CD4-positive, CD25-positive, alpha-beta regulatory T cell (primary cell): ENCODE data around the gene RPL35A. TPM values are rescaled to one million over a fixed set of nuclear protein-coding genes. Genes with fewer than 3 reads are reported as not detected.

Experiments used
- ATAC-seq, 2 donors: fragments of 150-1000 bp; cut with Tn5 transposase; one replicate each; pipeline ENCODE4 v1.10.0; 2021; ENCODE audit warnings: low read depth in 2 of 2, moderate number of reproducible peaks in 2 of 2, moderate library complexity in 1 of 2
- DNase-seq, 3 donors: peaks; one replicate each; pipeline versions ENCODE4 v3.0.0 to v3.0.0-alpha.2; 2012 to 2022; ENCODE audit warnings: mixed read lengths in 1 of 3
- H3K27ac ChIP-seq: one replicate; pipeline ENCODE4 v1.7.0; 2013; ENCODE audit warnings: mild to moderate bottlenecking, low read length; ENCODE audit not compliant: insufficient read depth, poor library complexity, severe bottlenecking
- H3K27me3 ChIP-seq: one replicate; pipeline ENCODE4 v1.7.0; 2013; ENCODE audit warnings: low read length; ENCODE audit not compliant: control insufficient read depth, insufficient read depth
- H3K36me3 ChIP-seq: one replicate; pipeline ENCODE4 v1.7.0; 2013; ENCODE audit warnings: mild to moderate bottlenecking, low read length, moderate library complexity; ENCODE audit not compliant: control insufficient read depth, insufficient read depth
- H3K4me1 ChIP-seq: 2 replicates; pipeline ENCODE4 v1.7.0; 2013; ENCODE audit warnings: mild to moderate bottlenecking, low read length; ENCODE audit not compliant: insufficient read depth, control insufficient read depth, poor library complexity, severe bottlenecking
- H3K4me3 ChIP-seq: one replicate; pipeline ENCODE4 v1.7.0; 2013; ENCODE audit warnings: low read depth, mild to moderate bottlenecking, low read length, moderate library complexity
- H3K9me3 ChIP-seq, 2 experiments: 1 replicate in 1 of 2; 2 replicates in 1 of 2; pipeline ENCODE4 v1.7.0; 2013; ENCODE audit warnings: low read length in 2 of 2, mild to moderate bottlenecking in 1 of 2, moderate library complexity in 1 of 2; ENCODE audit not compliant: control insufficient read depth in 2 of 2
- H3K27ac Mint-ChIP-seq, 3 donors: one replicate each; pipeline ENCODE4 v1.8.0; 2020 to 2022; ENCODE audit warnings: mild to moderate bottlenecking in 3 of 3, mixed read lengths in 3 of 3, moderate library complexity in 2 of 3
- H3K27me3 Mint-ChIP-seq: one replicate; pipeline ENCODE4 v1.8.0; 2022; ENCODE audit warnings: mild to moderate bottlenecking, mixed read lengths
- H3K36me3 Mint-ChIP-seq: one replicate; pipeline ENCODE4 v1.8.0; 2020; ENCODE audit warnings: mixed read lengths
- H3K4me1 Mint-ChIP-seq, 4 donors: one replicate each; pipeline ENCODE4 v1.8.0; 2020 to 2022; ENCODE audit warnings: mixed read lengths in 4 of 4, mild to moderate bottlenecking in 1 of 4
- H3K4me3 Mint-ChIP-seq, 4 donors: one replicate each; pipeline ENCODE4 v1.8.0; 2020 to 2022; ENCODE audit warnings: mild to moderate bottlenecking in 4 of 4, mixed read lengths in 4 of 4, moderate library complexity in 3 of 4
- H3K9me3 Mint-ChIP-seq, 7 donors: one replicate each; pipeline ENCODE4 v1.8.0; 2020 to 2022; ENCODE audit warnings: mixed read lengths in 7 of 7, mild to moderate bottlenecking in 3 of 7, moderate library complexity in 2 of 7
- polyA plus RNA-seq, 4 donors: library from polyadenylated mRNA; unstranded; fragments of 300-500 nt; fragmentation: Illumina TruSeq; gene quantifications; one replicate each; pipeline ENCODE4 v1.2.3, GENCODE V29; 2021
- total RNA-seq: library from RNA; stranded (reverse); gene quantifications from one replicate; pipeline ENCODE4 v1.2.3, GENCODE V29; 2022

Gene RPL35A
- total and polyA plus RNA-seq, 5 donors from 2014 or later: 1,211 to 2,226 (median 1,650) TPM

GRCh38 chr3:197942956-197943556 is 6.9 kb upstream of the RPL35A start:
- H3K4me3 Mint-ChIP-seq: peak overlapping the region in 1 of 4 donors; percentile 9
- Histone ChIP-seq H3K9me3 (no peaks in the 10 kb centered on the region), H3K27ac (no peak overlapping the region), H3K4me3 (no peak overlapping the region), H3K4me1 (no peaks in the 10 kb centered on the region), H3K36me3 (no peaks in the 10 kb centered on the region), H3K27me3 (no peaks in the 10 kb centered on the region)
- no peak overlapping the region for H3K27ac Mint-ChIP-seq
- H3K9me3 Mint-ChIP-seq: no peaks in the 10 kb centered on the region
- peaks cover 0 to 8% (median 0%) of the 10 kb centered on the region in 4 donors for H3K4me1 Mint-ChIP-seq
- peak in 2 of 3 donors; percentile 54 to 72 for DNase-seq
- ATAC-seq: peak in 1 of 2 donors; percentile 69
- no peaks in the 10 kb centered on the region for H3K27me3 Mint-ChIP-seq
- H3K36me3 Mint-ChIP-seq: peaks cover 4% of the 10 kb centered on the region

DNA sequence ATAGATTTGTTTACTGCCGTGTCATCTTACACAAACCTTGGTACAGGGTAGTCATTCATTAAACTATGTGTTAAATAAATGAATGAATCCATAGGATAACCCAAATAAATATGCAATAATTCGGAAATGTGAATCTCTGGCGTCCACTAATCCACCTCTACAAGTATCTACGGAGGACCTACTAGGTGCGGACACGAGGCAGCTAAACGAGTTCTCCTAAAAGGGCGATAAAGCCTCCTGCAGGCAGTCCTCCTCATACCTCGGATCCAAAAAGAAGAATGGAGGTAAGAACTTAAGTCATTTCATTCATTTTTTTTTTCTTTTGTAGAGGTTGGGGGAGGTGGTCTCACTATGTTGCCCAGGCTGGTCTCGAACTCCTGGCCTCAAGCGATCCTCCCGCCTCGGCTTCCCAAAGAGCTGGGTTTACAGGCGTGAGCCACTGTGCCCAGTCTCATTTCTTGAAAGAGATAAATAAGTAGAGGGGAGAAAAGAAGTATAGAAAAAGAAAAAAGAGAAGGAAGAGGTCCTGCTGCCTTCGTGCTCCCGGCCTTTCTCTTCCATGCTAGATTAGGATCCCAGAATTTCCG is 706 bp upstream of the RPL35A start:
- H3K9me3 Mint-ChIP-seq: no peaks in the 10 kb centered on the region
- ATAC-seq (no peak), DNase-seq (no peak)
- peaks cover 20 to 48% (median 33%) of the 10 kb centered on the region in 4 donors for H3K4me1 Mint-ChIP-seq
- no peaks in the 10 kb centered on the region for H3K9me3 ChIP-seq
- no peaks in the 10 kb centered on the region for H3K27me3 Mint-ChIP-seq
- peaks cover 17% of the 10 kb centered on the region for H3K36me3 Mint-ChIP-seq
- H3K4me1 ChIP-seq: peaks cover 46% of the 10 kb centered on the region
- peak overlapping the region; percentile 94 for H3K27ac ChIP-seq
- peak overlapping the region; percentile 99 to 100 (median 99) for H3K27ac Mint-ChIP-seq
- H3K4me3 Mint-ChIP-seq: peak overlapping the region; percentile 91 to 99 (median 98)
- H3K4me3 ChIP-seq: peak overlapping the region; percentile 100
- H3K36me3 ChIP-seq: peaks cover 29% of the 10 kb centered on the region
- H3K27me3 ChIP-seq: no peaks in the 10 kb centered on the region

- Mint-ChIP-seq H3K4me1 (peaks cover 25 to 55% (median 35%) of the 10 kb centered on the region in 4 donors), H3K36me3 (peaks cover 28% of the 10 kb centered on the region), H3K27me3 (no peaks in the 10 kb centered on the region), H3K9me3 (no peaks in the 10 kb centered on the region), H3K27ac (peak overlapping the region; percentile 99 to 100 (median 99)), H3K4me3 (peak overlapping the region; percentile 91 to 99 (median 98))
- Histone ChIP-seq H3K4me3 (peak overlapping the region; percentile 100), H3K9me3 (no peaks in the 10 kb centered on the region), H3K36me3 (peaks cover 43% of the 10 kb centered on the region), H3K27ac (peak overlapping the region; percentile 94), H3K4me1 (peaks cover 46% of the 10 kb centered on the region), H3K27me3 (no peaks in the 10 kb centered on the region)
- ATAC-seq: no peak
- no peak for DNase-seq
Observed at GRCh38 chr3:197950677-197951061, 679 bp downstream of the RPL35A start.

DNA sequence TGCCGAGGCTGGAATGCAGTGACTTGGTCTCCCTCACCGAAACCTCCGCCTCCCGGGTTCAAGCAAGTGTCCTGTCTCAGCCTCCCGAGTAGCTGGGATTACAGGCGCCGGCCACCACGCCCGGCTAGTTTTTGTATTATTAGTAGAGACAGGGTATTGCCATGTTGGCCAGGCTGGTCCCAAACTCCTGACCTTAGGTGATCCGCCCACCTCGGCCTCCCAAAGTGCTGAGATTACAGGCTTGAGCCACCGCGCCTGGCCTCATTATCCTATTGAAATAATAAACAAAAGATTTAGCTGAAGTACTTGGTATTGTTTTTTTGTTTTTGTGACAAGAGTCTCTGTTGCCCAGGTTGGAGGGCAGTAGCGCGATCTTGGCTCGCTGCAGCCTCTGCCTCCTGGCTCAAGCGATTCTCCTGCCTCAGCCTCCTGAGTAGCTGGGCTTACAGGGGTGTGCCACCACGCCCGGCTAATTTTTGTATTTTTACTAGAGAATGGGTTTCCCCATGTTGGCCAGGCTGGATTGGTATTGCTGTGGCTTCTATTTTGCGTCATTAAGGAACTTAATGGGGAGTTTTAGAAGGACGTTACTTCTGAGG is 1.5 kb downstream of the RPL35A start:
- Histone ChIP-seq H3K4me3 (peak overlapping the region; percentile 100), H3K27me3 (no peaks in the 10 kb centered on the region), H3K36me3 (peaks cover 51% of the 10 kb centered on the region), H3K4me1 (peaks cover 46% of the 10 kb centered on the region), H3K27ac (peak overlapping the region; percentile 94), H3K9me3 (no peaks in the 10 kb centered on the region)
- Mint-ChIP-seq H3K27me3 (no peaks in the 10 kb centered on the region), H3K9me3 (no peaks in the 10 kb centered on the region), H3K4me1 (peaks cover 28 to 60% (median 36%) of the 10 kb centered on the region in 4 donors), H3K27ac (peak overlapping the region; percentile 99 to 100 (median 99)), H3K36me3 (peaks cover 35% of the 10 kb centered on the region), H3K4me3 (peak overlapping the region; percentile 91 to 99 (median 98))
- ATAC-seq (no peak), DNase-seq (no peak)

- Mint-ChIP-seq H3K36me3 (peaks cover 41% of the 10 kb centered on the region), H3K4me1 (peaks cover 28 to 65% (median 39%) of the 10 kb centered on the region in 4 donors), H3K27ac (no peak overlapping the region), H3K27me3 (no peaks in the 10 kb centered on the region), H3K9me3 (no peaks in the 10 kb centered on the region), H3K4me3 (peak overlapping the region in 3 of 4 donors; percentile 27 to 64 (median 38))
- no peak for ATAC-seq
- DNase-seq: no peak
- Histone ChIP-seq H3K4me1 (peaks cover 46% of the 10 kb centered on the region), H3K27me3 (no peaks in the 10 kb centered on the region), H3K36me3 (peaks cover 58% of the 10 kb centered on the region), H3K27ac (no peak overlapping the region), H3K9me3 (no peaks in the 10 kb centered on the region), H3K4me3 (no peak overlapping the region)
Observed at GRCh38 chr3:197952440-197952839, 2.5 kb downstream of the RPL35A start.

GRCh38 chr3:197953325-197953724 is 3.3 kb downstream of the RPL35A start:
- Mint-ChIP-seq H3K27ac (peak overlapping the region in 1 of 3 donors; percentile 5), H3K9me3 (no peaks in the 10 kb centered on the region), H3K4me3 (peak overlapping the region; percentile 51 to 88 (median 75)), H3K27me3 (no peaks in the 10 kb centered on the region), H3K4me1 (peaks cover 29 to 71% (median 42%) of the 10 kb centered on the region in 4 donors), H3K36me3 (peaks cover 43% of the 10 kb centered on the region)
- Histone ChIP-seq H3K4me3 (no peak overlapping the region), H3K36me3 (peaks cover 58% of the 10 kb centered on the region), H3K4me1 (peaks cover 47% of the 10 kb centered on the region), H3K27me3 (no peaks in the 10 kb centered on the region), H3K27ac (no peak overlapping the region), H3K9me3 (no peaks in the 10 kb centered on the region)
- DNase-seq (no peak), ATAC-seq (no peak)

- H3K4me3 Mint-ChIP-seq: peak overlapping the region in 2 of 4 donors; percentile 28 to 88
- no peaks in the 10 kb centered on the region for H3K27me3 Mint-ChIP-seq
- H3K4me1 Mint-ChIP-seq: peaks cover 31 to 77% (median 42%) of the 10 kb centered on the region in 4 donors
- Histone ChIP-seq H3K9me3 (no peaks in the 10 kb centered on the region), H3K27ac (no peak overlapping the region), H3K4me3 (peak overlapping the region; percentile 5), H3K4me1 (peaks cover 49% of the 10 kb centered on the region), H3K27me3 (no peaks in the 10 kb centered on the region), H3K36me3 (peaks cover 58% of the 10 kb centered on the region)
- no peaks in the 10 kb centered on the region for H3K9me3 Mint-ChIP-seq
- H3K36me3 Mint-ChIP-seq: peaks cover 43% of the 10 kb centered on the region
- DNase-seq (no peak), ATAC-seq (no peak)
- H3K27ac Mint-ChIP-seq: no peak overlapping the region
Observed at GRCh38 chr3:197953881-197954280, 3.9 kb downstream of the RPL35A start.
